ENCODE data around the gene CNNM1. TPM values are rescaled to one million over a fixed set of nuclear protein-coding genes. Genes with fewer than 3 reads are reported as not detected.

Gene CNNM1
- total RNA-seq, 1 experiment from 2014 or later, result not detected

GRCh38 chr10:99331207-99331803 is 2.1 kb downstream of the CNNM1 start:
- no peaks in the 10 kb centered on the region for H3K4me1 Mint-ChIP-seq (ENCODE audit: insufficient read depth, unreplicated experiment)
- DNase-seq (ENCODE audit: unreplicated experiment), result no peak
- H3K4me3 Mint-ChIP-seq (ENCODE audit: unreplicated experiment), result no peak overlapping the region
- intact Hi-C loops (cut with micrococcal nuclease), result no loop called here
- H3K27me3 Mint-ChIP-seq (ENCODE audit: insufficient read depth, unreplicated experiment), result peaks cover 28% of the 10 kb centered on the region
- TF ChIP-seq CTCF (IDR thresholded peaks at IDR 0.05; ENCODE audit: unreplicated experiment), result no peak
- H3K9me3 Mint-ChIP-seq (ENCODE audit: unreplicated experiment), result no peaks in the 10 kb centered on the region
- no peak overlapping the region for H3K27ac Mint-ChIP-seq (ENCODE audit: low read depth, unreplicated experiment)
- ChIA-PET CTCF (interaction anchor here (1.1 kb wide), 1 partner anchor 37 kb away, joined by 3 read pairs; no protein-coding TSS in a partner anchor), POLR2A (no interaction called here)
- no TSS peak for BruUV-seq (replicated peaks)
- no peaks in the 10 kb centered on the region for H3K36me3 Mint-ChIP-seq (ENCODE audit: insufficient read depth, unreplicated experiment)

GRCh38 chr10:99337311-99337811 is 8.2 kb downstream of the CNNM1 start:
- DNase-seq (ENCODE audit: unreplicated experiment), result no peak
- no peak for TF ChIP-seq CTCF (IDR thresholded peaks at IDR 0.05; ENCODE audit: unreplicated experiment)
- BruUV-seq (replicated peaks), result no TSS peak
- ChIA-PET POLR2A (interaction anchor here (0.5 to 0.7 kb wide), 3 partner anchors 54 to 1519 kb away, joined by 3 to 4 read pairs (median 3); no protein-coding TSS in a partner anchor), CTCF (interaction anchor here (0.5 to 1.0 kb wide), 4 partner anchors 13 to 767 kb away, joined by 3 to 5 read pairs (median 4); no protein-coding TSS in a partner anchor)
- Mint-ChIP-seq H3K27me3 (ENCODE audit: insufficient read depth, unreplicated experiment) (peaks cover 36% of the 10 kb centered on the region), H3K36me3 (ENCODE audit: insufficient read depth, unreplicated experiment) (no peaks in the 10 kb centered on the region), H3K4me1 (ENCODE audit: insufficient read depth, unreplicated experiment) (no peaks in the 10 kb centered on the region), H3K27ac (ENCODE audit: low read depth, unreplicated experiment) (no peak overlapping the region), H3K4me3 (ENCODE audit: unreplicated experiment) (no peak overlapping the region), H3K9me3 (ENCODE audit: unreplicated experiment) (no peaks in the 10 kb centered on the region)
- intact Hi-C loops (cut with micrococcal nuclease), result no loop called here

- Mint-ChIP-seq H3K27ac (ENCODE audit: low read depth, unreplicated experiment) (no peak overlapping the region), H3K4me3 (ENCODE audit: unreplicated experiment) (no peak overlapping the region), H3K4me1 (ENCODE audit: insufficient read depth, unreplicated experiment) (no peaks in the 10 kb centered on the region), H3K27me3 (ENCODE audit: insufficient read depth, unreplicated experiment) (peaks cover 32% of the 10 kb centered on the region), H3K9me3 (ENCODE audit: unreplicated experiment) (no peaks in the 10 kb centered on the region), H3K36me3 (ENCODE audit: insufficient read depth, unreplicated experiment) (no peaks in the 10 kb centered on the region)
- POLR2A ChIA-PET, result no interaction called here
- no peak for DNase-seq (ENCODE audit: unreplicated experiment)
- intact Hi-C loops (cut with micrococcal nuclease), result no loop called here
- no TSS peak for BruUV-seq (replicated peaks)
- TF ChIP-seq CTCF (IDR thresholded peaks at IDR 0.05; ENCODE audit: unreplicated experiment), result no peak
- CTCF ChIA-PET, result interaction anchor here (0.7 kb wide), 2 partner anchors 62 to 768 kb away, joined by 3 to 5 read pairs; no protein-coding TSS in a partner anchor
Observed at GRCh38 chr10:99337901-99338300, 8.7 kb downstream of the CNNM1 start.

DNA sequence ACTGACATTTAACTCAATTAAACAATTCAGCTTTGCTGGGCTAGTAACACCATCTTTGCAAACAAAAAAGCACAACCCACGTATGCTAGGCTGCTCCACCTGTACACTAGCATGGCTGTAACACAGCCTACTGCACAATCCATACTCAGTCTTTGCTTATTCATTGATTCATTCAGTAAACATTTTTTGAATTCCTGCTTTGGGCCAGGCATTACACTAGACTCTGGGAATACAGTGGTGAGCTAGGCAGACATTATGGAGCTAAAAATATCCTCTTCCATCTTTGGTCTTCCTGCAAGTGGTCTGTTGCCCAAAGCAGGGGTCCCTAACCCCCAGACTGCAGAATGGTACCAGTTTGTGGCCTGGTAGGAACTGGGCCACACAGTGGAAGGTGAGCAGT is 9.9 kb downstream of the CNNM1 start:
- no peaks in the 10 kb centered on the region for H3K4me1 Mint-ChIP-seq (ENCODE audit: insufficient read depth, unreplicated experiment)
- CTCF ChIA-PET, result interaction anchor here (0.6 kb wide), 1 partner anchor 1802 kb away, joined by 4 read pairs; no protein-coding TSS in a partner anchor
- no peak overlapping the region for H3K27ac Mint-ChIP-seq (ENCODE audit: low read depth, unreplicated experiment)
- H3K36me3 Mint-ChIP-seq (ENCODE audit: insufficient read depth, unreplicated experiment), result no peaks in the 10 kb centered on the region
- intact Hi-C loops (cut with micrococcal nuclease), result no loop called here
- no peak for TF ChIP-seq CTCF (IDR thresholded peaks at IDR 0.05; ENCODE audit: unreplicated experiment)
- POLR2A ChIA-PET, result no interaction called here
- no TSS peak for BruUV-seq (replicated peaks)
- H3K27me3 Mint-ChIP-seq (ENCODE audit: insufficient read depth, unreplicated experiment), result peaks cover 28% of the 10 kb centered on the region
- no peaks in the 10 kb centered on the region for H3K9me3 Mint-ChIP-seq (ENCODE audit: unreplicated experiment)
- DNase-seq (ENCODE audit: unreplicated experiment), result no peak
- H3K4me3 Mint-ChIP-seq (ENCODE audit: unreplicated experiment), result no peak overlapping the region
